ENCODE results near the gene MUC3A.

The MUC3A gene

DNA sequence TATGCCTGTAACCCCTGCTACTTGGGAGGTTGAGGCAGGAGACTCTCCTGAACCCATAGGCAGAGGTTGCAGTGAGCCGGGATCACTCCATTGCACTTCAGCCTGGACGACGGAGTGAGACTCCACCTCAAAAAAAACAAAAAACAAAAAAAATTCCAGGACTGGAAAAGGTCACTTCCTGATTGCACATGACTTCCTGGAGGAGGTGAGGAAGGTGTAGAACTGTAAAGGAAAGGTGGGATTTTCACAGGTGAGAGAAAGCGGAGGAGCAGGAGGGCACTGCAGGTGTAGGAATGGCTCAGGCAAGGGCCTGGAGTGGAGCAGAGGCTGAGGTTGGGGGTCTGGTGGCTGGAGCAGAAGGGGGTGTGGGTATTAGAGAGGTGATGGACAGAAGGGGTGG lies 3.2 kb upstream of the MUC3A start:
- no peak for DNase-seq

DNA sequence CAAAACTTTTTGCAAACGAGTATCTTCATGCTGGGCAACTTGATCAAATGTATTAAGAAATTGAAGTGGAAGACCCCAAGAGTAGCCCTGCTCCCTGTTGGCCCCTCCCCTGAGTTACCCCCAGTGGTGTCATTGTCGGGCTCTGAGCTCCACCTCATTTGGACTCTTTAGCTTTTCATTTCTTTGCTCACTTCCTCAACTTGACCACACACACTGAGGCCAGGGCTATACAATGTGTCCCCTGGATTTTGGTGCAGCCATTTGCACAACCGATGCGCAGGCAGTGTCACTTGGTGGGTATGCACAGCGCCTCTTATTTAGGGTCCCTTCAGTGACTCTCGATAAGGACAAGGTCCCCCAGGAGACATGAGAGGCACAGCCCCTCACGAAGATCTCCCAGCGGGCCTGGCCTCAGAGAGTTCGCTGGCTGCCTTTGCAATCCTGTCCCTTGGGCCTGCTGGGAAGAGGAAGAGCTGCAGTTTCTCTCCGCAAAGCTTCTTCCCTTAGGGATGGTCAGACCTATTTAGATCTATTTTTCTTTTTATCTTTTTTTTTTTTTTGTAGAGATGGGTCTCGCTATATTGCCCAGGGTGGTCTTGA lies 2.5 kb upstream of the MUC3A start:
- DNase-seq: no peak

DNA sequence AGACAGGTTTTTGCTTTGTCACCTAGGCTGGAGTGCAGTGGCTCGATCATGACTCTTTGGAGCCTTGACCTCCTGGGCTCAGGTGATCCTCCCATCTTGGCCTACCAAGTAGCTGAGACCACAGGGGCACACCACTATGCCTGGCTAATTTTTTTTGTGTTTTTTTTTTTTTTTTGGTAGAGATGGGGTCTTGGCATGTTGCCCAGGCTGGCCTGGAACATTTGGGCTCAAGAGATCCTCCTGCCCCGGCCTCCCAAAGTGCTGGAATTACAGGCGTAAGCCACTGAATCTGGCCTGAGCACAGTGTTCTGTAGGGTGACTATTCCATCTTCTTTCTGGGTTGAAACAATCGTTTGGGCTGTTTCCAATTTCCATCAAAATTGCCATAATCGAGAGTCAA lies 1.5 kb upstream of the MUC3A start:
- no peak for DNase-seq

DNA sequence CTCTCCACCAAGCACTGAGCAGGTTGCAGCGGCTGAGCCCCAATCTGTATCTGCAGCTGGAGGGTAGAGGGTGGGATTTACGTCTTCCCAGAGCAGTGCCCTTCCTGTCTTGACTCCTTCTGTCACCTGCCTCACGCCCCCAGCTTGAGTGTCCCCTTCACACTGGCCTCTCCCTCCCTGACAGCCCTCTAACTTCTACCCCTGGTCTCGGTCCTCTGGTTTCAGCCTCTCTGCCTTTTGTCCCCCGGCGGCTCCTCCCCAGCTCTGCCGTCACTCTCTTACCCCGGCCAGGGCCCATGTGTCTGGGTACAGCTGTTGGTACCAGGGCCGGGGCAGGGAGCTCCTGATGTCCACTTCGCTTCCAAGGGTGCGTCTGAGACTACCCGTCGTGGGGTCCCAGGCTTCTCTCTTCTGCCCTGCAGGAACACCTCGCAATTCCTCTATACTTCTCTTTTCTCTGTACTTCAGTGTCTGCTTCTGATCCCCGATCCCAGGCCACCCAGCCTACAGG lies 654 bp downstream of the MUC3A start:
- no peak for DNase-seq

DNA sequence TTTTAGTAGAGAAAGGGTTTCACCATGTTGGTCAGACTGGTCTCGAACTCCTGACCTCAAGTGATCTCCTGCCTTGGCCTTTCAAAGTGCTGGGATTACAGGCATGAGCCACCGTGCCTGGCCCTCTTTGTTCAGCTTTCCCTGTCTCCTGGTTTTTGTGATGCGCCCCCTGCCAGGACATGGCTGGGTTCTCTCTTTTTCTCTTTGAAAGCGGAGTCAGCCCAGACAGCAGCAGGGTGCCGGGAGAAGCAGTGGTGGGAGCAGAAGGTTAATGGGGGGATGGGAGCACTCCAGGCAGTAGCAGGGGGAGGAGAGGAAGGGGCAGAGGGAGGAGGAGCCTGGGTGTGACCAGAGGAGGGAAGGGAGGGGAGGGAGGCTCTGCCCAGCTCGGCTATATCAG lies 1.8 kb downstream of the MUC3A start:
- no peak for DNase-seq

DNA sequence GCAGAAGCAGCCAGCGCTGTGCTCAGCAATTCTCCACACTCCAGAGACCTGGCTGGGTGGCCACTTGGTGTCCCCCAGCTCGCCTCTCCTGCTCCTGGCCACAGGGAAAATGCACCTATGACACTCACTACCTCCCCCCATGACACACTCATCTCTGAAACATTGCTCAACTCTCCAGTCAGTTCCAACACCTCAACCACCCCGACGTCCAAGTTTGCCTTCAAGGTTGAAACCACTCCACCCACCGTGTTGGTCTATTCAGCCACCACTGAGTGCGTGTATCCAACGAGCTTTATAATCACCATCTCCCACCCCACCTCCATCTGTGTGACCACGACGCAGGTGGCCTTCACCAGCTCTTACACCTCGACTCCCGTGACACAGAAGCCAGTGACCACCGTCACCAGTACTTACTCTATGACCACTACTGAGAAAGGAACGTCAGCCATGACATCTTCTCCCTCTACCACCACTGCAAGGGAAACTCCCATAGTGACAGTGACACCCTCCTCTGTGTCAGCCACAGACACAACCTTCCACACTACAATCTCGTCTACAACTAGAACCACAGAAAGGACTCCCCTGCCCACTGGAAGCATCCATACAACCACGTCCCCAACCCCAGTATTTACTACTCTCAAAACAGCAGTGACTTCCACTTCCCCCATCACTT lies 2.7 kb downstream of the MUC3A start:
- no peak for DNase-seq

DNA sequence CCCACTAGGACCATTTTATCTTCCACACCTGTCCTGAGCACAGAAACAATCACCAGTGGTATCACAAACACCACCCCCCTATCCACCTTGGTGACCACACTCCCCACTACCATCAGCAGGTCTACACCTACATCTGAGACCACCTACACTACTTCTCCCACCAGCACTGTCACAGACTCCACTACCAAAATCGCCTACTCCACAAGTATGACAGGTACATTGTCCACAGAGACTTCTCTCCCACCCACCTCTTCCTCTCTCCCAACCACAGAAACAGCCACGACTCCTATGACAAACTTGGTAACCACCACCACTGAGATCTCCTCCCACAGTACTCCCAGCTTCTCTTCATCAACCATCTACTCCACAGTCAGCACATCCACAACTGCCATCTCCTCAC lies 3.3 kb downstream of the MUC3A start:
- no peak for DNase-seq

DNA sequence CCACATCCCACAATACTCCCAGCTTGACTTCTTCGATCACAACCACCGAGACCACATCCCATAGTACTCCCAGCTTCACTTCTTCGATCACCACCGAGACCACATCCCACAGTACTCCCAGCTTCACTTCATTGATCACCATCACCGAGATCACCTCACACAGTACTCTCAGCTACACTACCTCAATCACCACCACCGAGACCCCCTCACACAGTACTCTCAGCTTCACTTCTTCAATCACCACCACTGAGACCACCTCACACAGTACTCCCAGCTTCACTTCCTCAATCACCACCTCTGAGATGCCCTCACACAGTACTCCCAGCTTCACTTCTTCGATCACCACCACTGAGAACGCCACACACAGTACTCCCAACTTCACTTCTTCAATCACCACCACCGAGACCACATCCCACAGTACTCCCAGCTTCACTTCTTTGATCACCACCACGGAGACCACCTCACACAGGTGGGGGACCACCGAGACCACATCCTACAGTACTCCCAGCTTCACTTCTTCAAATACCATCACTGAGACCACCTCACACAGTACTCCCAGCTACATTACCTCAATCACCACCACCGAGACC lies 8.6 kb downstream of the MUC3A start:
- no peak for DNase-seq

DNA sequence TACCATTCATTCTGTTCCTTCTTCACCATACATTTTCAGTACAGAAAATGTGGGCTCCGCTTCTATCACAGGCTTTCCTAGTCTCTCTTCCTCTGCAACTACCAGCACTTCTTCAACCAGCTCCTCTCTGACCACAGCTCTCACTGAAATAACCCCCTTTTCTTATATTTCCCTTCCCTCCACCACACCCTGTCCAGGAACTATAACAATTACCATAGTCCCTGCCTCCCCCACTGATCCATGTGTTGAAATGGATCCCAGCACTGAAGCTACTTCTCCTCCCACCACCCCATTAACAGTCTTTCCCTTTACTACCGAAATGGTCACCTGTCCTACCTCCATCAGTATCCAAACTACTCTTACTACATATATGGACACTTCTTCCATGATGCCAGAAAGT lies 10.6 kb downstream of the MUC3A start:
- no peak for DNase-seq

DNA sequence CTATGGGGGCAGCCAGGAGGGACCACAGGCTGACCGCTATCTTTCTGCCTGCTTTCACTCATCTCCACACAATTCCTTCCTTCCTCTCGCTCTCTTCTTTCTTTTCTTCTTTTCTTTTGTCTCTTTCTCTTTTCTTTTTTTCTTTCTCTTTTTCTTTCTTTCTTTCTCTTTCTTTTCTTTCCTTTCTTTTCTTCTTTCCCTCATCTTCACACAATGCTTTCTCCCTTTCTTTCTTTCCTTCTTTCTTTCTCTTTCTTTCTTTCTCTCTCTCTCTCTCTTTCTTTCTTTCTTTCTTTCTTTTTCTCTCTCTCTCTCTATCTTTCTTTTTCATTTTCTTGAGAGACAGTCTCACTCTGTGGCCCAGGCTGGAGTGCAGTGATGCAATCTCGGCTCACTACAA lies 13.2 kb downstream of the MUC3A start:
- no peak for DNase-seq

DNA sequence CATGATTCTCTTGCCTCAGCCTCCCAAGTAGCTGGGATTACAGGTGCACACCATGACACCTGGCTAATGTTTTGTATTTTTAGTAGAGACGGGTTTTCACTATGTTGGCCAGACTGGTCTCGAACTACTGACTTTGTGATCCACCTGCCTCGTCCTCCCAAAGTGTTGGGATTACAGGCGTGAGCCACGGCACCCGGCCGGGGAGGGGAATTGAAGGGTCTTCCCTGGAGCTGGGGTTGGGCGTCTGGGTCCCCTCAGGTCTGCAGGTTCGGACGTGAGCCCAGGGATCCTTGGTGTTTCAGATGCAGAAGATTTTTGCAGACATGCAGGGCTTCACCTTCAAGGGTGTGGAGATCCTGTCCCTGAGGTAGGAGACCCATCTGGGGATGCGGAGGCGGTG lies 14.1 kb downstream of the MUC3A start:
- DNase-seq: no peak

DNA sequence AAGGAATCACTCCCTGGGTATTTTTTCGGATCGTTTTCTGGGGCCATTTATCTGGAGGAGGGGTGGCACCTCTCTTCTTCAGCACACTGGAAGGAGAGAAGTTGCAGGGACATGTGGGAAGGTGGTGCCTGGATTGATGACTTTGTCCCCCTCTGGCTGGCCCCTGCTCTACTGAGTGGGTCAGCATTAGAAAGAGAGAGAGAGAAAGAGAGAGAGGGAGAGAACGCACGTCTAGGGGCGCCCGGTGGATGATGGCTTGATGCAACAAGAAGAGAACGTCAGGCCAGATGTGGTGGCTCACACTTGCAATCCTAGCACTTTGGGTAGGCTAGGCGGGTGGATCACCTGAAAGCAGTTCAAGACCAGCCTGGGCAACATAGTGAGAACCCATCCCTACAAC lies 14.5 kb downstream of the MUC3A start:
- no peak for DNase-seq

DNA sequence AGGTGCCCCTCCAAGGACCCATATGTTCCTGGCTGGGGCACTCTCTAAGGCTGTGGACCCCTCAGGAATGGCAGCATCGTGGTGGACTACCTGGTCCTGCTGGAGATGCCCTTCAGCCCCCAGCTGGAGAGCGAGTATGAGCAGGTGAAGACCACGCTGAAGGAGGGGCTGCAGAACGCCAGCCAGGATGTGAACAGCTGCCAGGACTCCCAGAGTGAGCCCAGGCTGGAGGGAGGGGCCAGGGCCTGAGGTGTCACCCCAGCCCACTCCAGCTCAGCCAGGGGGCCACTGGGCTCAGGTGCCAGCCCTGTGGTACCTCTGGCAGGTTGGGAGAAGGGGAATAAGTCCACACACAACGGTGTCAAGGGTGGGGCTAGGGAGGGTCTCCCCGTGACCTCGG lies 15.3 kb downstream of the MUC3A start:
- DNase-seq: no peak

DNA sequence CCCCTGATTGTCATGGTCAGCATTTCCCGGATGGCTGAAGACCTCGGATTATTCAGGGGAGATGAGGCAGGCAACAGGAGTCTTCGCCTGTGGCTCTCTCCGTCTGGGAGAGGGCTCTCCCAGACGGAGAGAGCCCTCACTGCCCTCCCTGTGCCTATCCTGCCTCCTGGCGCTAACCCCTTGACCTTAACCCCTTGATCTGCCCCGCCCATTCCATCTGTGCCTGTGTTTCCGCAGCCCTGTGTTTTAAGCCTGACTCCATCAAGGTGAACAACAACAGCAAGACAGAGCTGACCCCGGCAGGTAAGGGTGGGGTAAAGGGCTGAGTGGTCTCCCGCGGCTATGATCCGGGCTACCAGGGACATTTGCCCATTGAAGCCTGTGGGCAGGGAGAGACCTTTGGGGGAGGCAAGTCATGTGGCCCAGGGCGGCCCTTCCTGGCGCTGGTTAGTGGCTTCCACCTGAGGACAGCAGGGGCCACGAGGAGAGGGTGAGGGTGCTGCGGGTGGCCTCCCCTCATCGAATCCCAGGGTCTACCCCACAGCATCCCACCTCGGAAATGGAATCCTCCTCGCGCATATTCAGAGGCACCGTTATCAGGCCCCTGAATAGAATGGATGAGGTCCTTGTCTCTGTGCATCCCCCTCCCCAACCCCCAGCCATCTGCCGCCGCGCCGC lies 15.8 kb downstream of the MUC3A start:
- no peak for DNase-seq

DNA sequence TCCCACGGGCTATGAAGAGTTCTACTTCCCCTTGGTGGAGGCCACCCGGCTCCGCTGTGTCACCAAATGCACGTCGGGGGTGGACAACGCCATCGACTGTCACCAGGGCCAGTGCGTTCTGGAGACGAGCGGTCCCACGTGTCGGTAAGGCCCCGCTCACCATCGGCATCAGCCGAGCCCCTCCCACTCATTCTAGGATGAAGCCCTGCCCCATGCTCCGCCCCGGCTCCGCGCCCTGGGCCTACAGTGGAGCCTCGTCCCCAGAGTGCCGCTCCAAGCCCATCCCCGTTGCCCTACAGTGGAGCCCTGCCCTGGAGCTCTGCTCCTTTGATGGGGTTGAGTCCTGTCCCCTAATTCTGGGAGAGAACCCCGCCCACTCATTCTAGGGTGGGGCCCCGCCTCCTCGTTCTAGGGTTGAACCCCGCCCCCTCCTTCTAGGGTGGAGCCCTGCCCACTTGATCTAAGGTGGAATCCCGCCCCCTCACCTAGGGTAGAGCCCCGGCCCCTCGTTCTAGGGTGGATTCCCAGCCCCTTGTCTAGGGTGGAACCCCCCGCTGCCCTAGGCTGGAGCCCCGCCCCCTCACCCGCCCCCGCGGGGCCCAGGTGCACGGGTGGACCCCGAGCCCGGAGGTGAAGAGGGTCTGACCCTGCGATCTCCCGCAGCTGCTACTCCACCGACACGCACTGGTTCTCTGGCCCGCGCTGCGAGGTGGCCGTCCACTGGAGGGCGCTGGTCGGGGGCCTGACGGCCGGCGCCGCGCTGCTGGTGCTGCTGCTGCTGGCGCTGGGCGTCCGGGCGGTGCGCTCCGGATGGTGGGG lies 16.6 kb downstream of the MUC3A start:
- no peak for DNase-seq

DNA sequence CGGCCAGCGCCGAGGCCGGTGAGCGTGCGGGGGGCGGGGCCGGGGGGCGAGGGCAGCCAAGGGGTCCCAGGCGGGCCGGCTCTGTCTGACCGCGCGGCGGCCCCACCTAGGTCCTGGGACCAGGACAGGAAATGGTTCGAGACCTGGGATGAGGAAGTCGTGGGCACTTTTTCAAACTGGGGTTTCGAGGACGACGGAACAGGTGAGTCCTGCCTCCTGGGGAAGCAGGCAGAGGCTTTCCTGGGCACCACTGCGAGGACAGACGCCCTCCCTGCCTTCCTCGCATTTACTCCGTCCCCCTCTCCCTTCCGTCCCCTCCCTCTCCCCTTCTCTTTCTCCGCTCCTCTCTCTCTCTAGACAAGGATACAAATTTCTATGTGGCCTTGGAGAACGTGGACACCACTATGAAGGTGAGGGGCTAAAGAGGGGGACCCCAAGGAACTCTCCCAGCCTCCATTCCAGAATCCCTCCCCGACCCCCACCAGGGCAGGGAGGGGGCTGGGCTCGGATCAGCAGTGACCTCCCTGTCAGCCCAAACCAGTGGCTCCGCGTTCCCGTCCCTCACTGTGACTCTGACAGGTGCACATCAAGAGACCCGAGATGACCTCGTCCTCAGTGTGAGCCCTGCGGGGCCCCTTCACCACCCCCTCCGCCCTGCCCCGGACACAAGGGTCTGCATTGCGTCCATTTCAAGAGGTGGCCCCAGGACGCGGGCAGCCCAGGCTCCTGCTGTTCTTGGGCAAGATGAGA lies 17.4 kb downstream of the MUC3A start:
- DNase-seq: no peak

DNA sequence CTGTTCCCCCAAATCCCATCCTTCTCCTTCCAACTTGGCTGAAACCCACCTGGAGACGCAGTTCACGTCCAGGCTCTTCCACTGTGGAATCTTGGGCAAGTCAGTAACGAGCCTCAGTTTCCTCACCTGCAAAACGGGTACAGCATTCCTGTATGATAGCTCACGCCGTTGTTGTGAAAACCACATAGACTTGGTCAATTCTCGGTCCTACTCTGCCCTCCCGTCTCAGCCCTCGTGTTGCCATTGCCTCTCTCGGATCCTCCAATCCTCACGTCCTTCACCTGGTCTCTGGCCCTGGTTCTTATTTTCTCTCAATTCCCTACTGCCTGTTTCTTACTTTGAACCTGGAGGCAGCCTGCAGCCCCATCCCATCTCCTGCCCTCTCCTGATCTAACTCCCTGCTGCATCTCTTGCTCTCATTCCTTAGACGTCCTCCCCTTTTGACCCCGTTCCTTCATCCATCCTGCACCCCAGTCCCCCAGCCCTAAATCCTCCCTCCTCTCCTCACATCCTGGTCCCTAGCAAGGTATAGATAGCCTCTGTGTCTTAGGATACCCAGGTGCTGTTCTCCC lies 18.0 kb downstream of the MUC3A start:
- DNase-seq: no peak

DNA sequence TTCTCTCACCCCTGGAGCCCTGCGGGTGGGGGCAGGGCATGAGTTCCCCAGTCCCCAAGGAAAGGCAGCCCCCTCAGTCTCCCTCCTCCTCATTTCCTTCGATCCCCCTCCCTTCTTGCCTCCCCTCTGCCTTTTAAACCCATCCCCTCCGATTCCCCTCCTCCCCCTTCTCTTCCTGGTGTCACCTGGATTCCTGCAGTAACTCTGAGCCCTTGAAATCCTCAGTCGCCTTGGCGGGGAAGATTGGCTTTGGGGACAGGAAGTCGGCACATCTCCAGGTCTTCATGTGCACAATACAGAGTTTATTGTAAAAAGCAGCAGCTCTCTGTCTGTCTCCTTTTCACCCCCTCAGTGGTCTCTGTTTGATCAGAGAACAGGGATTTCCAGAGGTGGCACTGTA lies 18.7 kb downstream of the MUC3A start:
- no peak for DNase-seq

DNA sequence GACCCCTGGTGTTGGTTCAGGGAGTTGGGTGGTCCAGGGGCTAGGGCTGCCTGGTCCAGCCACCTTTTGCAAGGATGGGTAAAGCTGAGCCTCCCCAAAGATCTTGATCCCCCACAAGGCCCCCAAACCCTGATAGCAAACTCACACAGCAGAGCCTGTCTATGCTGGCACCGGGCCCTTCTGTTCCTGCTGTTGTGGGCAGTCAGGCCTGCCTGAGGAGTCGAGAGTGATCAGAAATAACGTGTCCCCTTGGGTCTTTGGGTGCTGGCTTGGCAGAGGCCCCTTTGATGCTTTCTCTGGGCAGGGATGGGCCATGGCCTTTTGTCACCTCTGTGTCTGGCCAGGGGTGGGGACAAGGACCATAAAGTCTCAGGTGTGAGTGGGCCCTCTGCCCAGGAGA lies 19.3 kb downstream of the MUC3A start:
- DNase-seq: no peak

DNA sequence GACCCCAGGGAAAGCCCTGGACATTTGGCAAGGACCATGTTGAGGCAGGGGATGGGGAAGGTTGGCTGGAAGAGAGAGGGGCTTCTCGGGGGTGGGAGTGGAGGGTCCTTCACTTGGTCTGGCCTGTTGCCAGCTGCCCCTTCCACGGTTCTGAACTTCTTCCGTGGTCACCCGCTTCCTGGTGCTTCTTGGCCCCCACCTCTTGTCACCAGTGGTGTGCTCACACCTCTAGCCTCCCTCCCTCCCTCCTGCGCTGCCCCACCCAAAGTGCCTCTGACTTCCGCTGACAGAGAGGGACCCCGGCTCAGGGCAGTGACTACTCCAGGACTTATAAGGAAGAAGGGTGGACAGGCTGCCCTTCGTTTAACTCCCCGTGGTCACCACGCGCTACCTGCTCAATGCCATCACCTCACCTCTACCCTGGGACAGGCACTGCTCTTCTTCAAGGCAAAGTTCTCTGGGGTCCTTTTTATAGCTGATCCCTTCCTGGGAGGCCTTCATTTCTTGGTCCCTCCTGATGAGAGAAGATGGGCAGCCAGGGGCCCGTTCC lies 19.8 kb downstream of the MUC3A start, which contains the start of gene MUC12:
Gene MUC12 (plus strand): TSS at position 500 of the 550 bp plus-strand sequence. CDS start 58 bp downstream, outside the sequence.
- DNase-seq: no peak

All from cortex of kidney (tissue), 1 donor.